ENCODE data around the gene FOXA1.

The FOXA1 gene
- total RNA-seq: 0 reads per million in 3 donors

DNA sequence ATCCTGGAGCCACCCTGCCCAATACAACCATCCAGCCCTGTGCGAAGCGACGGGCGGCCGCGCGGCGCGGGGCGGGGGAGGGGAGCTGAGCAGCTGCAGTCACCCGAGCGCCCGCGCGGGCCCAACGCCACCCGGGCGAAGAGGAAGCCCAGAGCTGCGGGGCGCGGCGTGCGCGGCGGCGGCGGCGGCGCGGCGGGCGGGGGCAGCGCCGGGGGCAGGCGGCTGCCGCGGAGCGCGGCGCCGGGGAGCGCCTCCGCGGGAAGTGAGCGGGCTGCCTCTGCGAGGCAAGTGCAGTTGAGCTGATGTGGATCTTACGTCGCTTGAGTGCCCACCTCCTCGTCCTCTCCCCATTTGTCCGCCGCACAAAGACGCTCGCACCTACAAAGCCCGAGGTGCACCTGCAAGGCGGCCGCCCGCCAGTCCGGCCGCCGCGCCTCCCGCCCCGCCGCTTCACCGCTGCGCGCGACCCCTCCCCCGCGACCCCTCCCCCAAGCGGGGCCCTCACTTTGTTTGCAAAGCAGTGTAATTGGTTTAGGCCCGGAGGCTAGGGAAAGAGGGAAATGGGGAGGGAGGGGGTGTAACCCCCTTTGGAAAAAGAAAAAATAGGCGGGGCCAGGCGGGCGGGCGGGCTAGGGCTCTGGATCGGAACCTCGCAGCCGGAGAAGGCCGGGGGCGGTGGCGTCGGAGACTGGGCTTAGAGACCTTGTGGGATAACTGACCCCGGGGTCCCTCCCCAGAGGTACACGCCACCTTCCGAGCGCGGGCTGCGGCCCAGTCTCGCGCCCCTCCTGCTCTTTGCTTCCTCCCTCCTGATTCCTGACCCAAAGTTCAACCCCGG is at the start of gene FOXA1, which contains the start of gene TTC6:
Gene FOXA1, minus strand, starts transcription at position 279 of the 838 bp plus-strand sequence. Its CDS starts 277 bp downstream, at position 2.
Gene TTC6, plus strand, starts transcription at position 659 of the 838 bp plus-strand sequence. CDS start 26,436 bp downstream, outside the sequence.
- H3K9me3 ChIP-seq (ENCODE audit: control insufficient read depth, low read length): no peaks in the 10 kb centered on the region
- H3K27ac ChIP-seq (ENCODE audit: insufficient read depth, low read length, poor library complexity, severe bottlenecking): no peak within 1 kb of the TSS
- peaks cover 15% of the 10 kb centered on the region for H3K4me1 ChIP-seq (ENCODE audit: control insufficient read depth, insufficient read depth, low read length, poor library complexity, severe bottlenecking)
- H3K27me3 ChIP-seq (replicated peaks; ENCODE audit: control insufficient read depth, insufficient read depth, low read length, poor library complexity, severe bottlenecking): peaks cover 71% of the 10 kb centered on the region
- no peak for DNase-seq
- no peaks in the 10 kb centered on the region for H3K36me3 ChIP-seq (ENCODE audit: control insufficient read depth, insufficient read depth, low read length)
- H3K4me3 ChIP-seq (ENCODE audit: insufficient read depth, low read depth, low read length, poor library complexity, severe bottlenecking): peak within 1 kb of the TSS; percentile 12

- no peak overlapping the region for H3K27ac ChIP-seq (ENCODE audit: insufficient read depth, low read length, poor library complexity, severe bottlenecking)
- no peak overlapping the region for H3K4me3 ChIP-seq (ENCODE audit: insufficient read depth, low read depth, low read length, poor library complexity, severe bottlenecking)
- no peaks in the 10 kb centered on the region for H3K36me3 ChIP-seq (ENCODE audit: control insufficient read depth, insufficient read depth, low read length)
- H3K4me1 ChIP-seq (ENCODE audit: control insufficient read depth, insufficient read depth, low read length, poor library complexity, severe bottlenecking): no peaks in the 10 kb centered on the region
- no peaks in the 10 kb centered on the region for H3K9me3 ChIP-seq (ENCODE audit: control insufficient read depth, low read length)
- DNase-seq: no peak
- H3K27me3 ChIP-seq (replicated peaks; ENCODE audit: control insufficient read depth, insufficient read depth, low read length, poor library complexity, severe bottlenecking): no peaks in the 10 kb centered on the region
Measured at GRCh38 chr14:37643701-37644100, 48.7 kb upstream of the FOXA1 start.

DNA sequence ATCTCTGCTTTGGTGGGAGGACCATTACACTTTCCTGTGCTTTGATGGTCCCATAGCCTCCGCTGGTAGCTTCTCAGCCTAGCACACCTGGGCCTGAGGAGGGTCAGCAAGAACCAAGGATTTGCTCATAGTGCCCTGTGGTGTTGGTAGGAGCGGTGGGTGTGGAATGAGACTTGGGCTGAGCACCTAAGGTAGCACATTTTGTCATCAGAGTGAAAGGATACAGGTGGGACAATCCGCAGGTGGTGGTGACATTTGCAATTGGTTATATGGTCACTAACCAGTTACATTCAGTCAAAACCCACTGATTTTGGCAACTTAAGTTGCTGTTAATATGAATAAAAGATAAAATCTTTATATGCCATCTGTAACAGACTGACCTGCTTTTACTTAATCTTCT is 47.1 kb upstream of the FOXA1 start:
- DNase-seq: no peak

DNA sequence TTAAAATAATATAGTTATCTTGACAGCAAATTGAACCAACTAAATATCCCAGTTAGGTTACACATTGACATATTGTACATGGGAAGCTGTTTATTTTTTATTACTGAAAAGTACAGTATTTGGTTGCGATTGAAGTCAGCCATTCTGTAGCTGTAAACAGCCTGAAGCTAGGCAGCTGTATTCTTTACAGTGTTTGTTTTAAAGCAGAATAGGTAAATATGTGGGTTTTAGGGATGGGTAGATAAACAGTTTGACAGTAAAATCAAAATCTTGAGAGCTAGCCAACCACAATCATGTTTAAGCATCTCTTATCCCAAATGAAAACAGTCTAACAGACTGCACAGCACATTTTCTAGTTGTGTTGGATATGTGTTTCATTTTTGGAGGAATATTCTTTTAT is 46.1 kb upstream of the FOXA1 start:
- no peaks in the 10 kb centered on the region for H3K27me3 ChIP-seq (replicated peaks; ENCODE audit: control insufficient read depth, insufficient read depth, low read length, poor library complexity, severe bottlenecking)
- no peak overlapping the region for H3K4me3 ChIP-seq (ENCODE audit: insufficient read depth, low read depth, low read length, poor library complexity, severe bottlenecking)
- H3K9me3 ChIP-seq (ENCODE audit: control insufficient read depth, low read length): no peaks in the 10 kb centered on the region
- no peak overlapping the region for H3K27ac ChIP-seq (ENCODE audit: insufficient read depth, low read length, poor library complexity, severe bottlenecking)
- no peaks in the 10 kb centered on the region for H3K36me3 ChIP-seq (ENCODE audit: control insufficient read depth, insufficient read depth, low read length)
- DNase-seq: no peak
- H3K4me1 ChIP-seq (ENCODE audit: control insufficient read depth, insufficient read depth, low read length, poor library complexity, severe bottlenecking): no peaks in the 10 kb centered on the region

More for the DNA sequence above, 47.1 kb upstream of the FOXA1 start:
- H3K36me3 ChIP-seq (ENCODE audit: control insufficient read depth, insufficient read depth, low read length): no peaks in the 10 kb centered on the region
- no peaks in the 10 kb centered on the region for H3K27me3 ChIP-seq (replicated peaks; ENCODE audit: control insufficient read depth, insufficient read depth, low read length, poor library complexity, severe bottlenecking)
- H3K4me3 ChIP-seq (ENCODE audit: insufficient read depth, low read depth, low read length, poor library complexity, severe bottlenecking): no peak overlapping the region
- no peak overlapping the region for H3K27ac ChIP-seq (ENCODE audit: insufficient read depth, low read length, poor library complexity, severe bottlenecking)
- H3K9me3 ChIP-seq (ENCODE audit: control insufficient read depth, low read length): no peaks in the 10 kb centered on the region
- H3K4me1 ChIP-seq (ENCODE audit: control insufficient read depth, insufficient read depth, low read length, poor library complexity, severe bottlenecking): no peaks in the 10 kb centered on the region

DNA sequence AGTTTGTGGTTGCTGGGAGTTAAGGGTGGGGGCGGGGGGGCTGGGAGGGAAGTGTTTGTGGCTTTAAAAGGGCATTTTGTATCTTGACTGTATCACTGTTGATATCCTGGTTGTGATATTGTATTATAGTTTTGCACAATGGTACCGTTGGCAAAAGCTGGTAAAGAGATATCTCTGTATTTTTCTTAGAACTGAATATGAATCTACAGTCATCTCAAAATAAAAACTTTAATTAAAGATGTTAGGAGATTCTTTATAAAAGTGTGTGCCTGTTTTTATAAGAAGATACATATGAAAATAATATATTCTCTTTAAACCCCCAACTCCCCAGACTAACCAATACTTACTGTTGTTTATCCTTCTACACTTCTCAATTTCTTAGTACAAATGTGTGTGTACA is 43.5 kb upstream of the FOXA1 start:
- H3K27me3 ChIP-seq (replicated peaks; ENCODE audit: control insufficient read depth, insufficient read depth, low read length, poor library complexity, severe bottlenecking): no peaks in the 10 kb centered on the region
- no peaks in the 10 kb centered on the region for H3K9me3 ChIP-seq (ENCODE audit: control insufficient read depth, low read length)
- no peak overlapping the region for H3K4me3 ChIP-seq (ENCODE audit: insufficient read depth, low read depth, low read length, poor library complexity, severe bottlenecking)
- no peak overlapping the region for H3K27ac ChIP-seq (ENCODE audit: insufficient read depth, low read length, poor library complexity, severe bottlenecking)
- DNase-seq: no peak
- H3K4me1 ChIP-seq (ENCODE audit: control insufficient read depth, insufficient read depth, low read length, poor library complexity, severe bottlenecking): no peaks in the 10 kb centered on the region
- H3K36me3 ChIP-seq (ENCODE audit: control insufficient read depth, insufficient read depth, low read length): no peaks in the 10 kb centered on the region

GRCh38 chr14:37637341-37637740 is 42.3 kb upstream of the FOXA1 start:
- Histone ChIP-seq H3K9me3 (ENCODE audit: control insufficient read depth, low read length) (no peaks in the 10 kb centered on the region), H3K27ac (ENCODE audit: insufficient read depth, low read length, poor library complexity, severe bottlenecking) (no peak overlapping the region), H3K36me3 (ENCODE audit: control insufficient read depth, insufficient read depth, low read length) (no peaks in the 10 kb centered on the region), H3K4me1 (ENCODE audit: control insufficient read depth, insufficient read depth, low read length, poor library complexity, severe bottlenecking) (no peaks in the 10 kb centered on the region), H3K4me3 (ENCODE audit: insufficient read depth, low read depth, low read length, poor library complexity, severe bottlenecking) (no peak overlapping the region), H3K27me3 (replicated peaks; ENCODE audit: control insufficient read depth, insufficient read depth, low read length, poor library complexity, severe bottlenecking) (no peaks in the 10 kb centered on the region)
- no peak for DNase-seq

DNA sequence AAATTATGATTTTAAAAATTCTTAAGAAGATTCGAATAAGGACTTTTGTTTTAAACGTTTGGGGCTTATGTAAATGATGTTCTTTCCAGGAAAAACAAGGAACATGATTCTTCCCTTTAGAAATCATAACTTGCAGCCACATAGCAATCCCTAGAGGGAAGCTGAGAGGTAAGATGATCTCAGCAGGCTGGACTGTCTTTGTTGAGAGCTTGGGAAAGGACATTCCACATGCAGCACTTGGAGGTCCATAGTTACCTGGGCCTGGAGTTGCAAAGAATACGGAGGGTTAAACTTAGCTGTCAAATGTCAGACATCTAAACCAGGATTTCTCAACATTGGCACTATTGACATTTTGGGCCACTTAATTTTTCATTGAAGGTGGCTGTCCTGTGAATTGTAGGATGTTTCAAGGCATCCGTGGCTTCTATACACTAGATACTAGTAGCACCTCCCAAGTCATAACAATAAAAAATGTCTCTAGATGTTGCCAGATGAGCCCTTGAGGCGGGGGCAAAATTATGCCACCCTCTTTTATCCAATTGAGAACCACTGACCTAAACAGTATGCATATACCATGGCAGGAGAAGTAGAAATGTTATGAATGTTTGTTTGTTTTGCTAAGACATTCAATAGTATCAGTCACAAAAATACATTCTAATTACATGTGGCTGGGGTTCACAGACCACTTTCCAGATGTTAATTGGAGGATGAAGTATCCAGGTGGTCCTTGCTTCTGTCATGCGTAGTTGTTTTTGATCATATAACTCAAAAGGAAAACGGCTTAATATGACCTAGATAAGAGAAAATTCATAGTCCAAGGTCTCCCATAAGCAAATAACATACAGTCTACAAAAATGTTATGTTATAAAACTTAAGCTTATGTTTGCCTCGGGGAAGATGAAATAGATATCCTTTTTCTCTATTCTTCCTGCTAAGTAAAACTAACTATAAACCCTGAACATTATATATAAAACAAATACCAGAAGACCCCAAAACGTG is 30.8 kb upstream of the FOXA1 start:
- H3K4me1 ChIP-seq (ENCODE audit: control insufficient read depth, insufficient read depth, low read length, poor library complexity, severe bottlenecking): no peaks in the 10 kb centered on the region

DNA sequence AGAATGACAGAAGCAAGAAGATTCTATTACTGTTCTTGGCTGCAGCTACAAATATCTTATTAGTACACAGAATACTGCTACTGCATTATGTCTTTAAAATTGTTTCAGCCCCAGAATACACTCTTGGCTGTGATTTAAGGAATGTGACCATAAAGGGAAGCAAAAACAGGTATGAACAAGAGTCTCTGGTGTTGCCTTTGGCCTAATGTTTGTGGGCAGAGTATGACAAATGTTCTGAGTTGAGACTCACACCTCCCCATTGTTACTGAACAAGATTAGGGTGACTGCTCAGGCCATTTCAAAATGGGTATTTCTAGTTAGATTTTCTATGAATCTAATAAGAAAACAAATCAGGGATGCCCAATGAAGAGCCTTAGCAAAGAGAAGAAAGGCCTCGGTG is 28.9 kb upstream of the FOXA1 start:
- Histone ChIP-seq H3K27me3 (replicated peaks; ENCODE audit: control insufficient read depth, insufficient read depth, low read length, poor library complexity, severe bottlenecking) (no peaks in the 10 kb centered on the region), H3K9me3 (ENCODE audit: control insufficient read depth, low read length) (no peaks in the 10 kb centered on the region), H3K4me1 (ENCODE audit: control insufficient read depth, insufficient read depth, low read length, poor library complexity, severe bottlenecking) (no peaks in the 10 kb centered on the region), H3K4me3 (ENCODE audit: insufficient read depth, low read depth, low read length, poor library complexity, severe bottlenecking) (no peak overlapping the region), H3K27ac (ENCODE audit: insufficient read depth, low read length, poor library complexity, severe bottlenecking) (no peak overlapping the region), H3K36me3 (ENCODE audit: control insufficient read depth, insufficient read depth, low read length) (no peaks in the 10 kb centered on the region)
- no peak for DNase-seq

More for the DNA sequence above, 30.8 kb upstream of the FOXA1 start:
- Histone ChIP-seq H3K4me3 (ENCODE audit: insufficient read depth, low read depth, low read length, poor library complexity, severe bottlenecking) (no peak overlapping the region), H3K27ac (ENCODE audit: insufficient read depth, low read length, poor library complexity, severe bottlenecking) (no peak overlapping the region), H3K36me3 (ENCODE audit: control insufficient read depth, insufficient read depth, low read length) (no peaks in the 10 kb centered on the region), H3K27me3 (replicated peaks; ENCODE audit: control insufficient read depth, insufficient read depth, low read length, poor library complexity, severe bottlenecking) (no peaks in the 10 kb centered on the region), H3K9me3 (ENCODE audit: control insufficient read depth, low read length) (no peaks in the 10 kb centered on the region)
- no peak for DNase-seq

DNA sequence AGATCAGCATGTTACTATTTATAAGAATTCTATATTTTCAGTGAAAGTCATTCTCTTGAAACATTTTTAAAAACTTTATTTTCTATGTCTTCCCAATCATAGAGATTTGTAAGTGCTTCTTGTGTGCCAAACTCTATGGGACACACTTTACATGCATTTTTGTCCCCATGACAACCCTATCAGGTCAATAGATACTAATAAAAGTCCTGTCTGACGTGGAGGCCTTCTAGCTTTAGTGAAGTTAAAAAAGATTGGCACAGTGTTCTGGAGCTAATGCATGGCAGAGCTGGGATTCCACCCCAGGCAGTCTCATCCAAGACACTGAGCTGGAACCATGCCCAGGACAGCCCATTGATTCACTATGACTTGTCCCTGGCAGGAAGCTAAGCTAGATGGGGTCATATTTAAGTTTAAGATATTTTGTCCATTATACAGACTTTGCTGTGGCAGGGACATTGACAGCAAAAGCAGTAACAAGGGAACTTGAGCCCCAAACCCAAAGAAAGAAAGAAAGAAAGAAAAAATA is 28.4 kb upstream of the FOXA1 start:
- no peak for DNase-seq
- Histone ChIP-seq H3K27me3 (replicated peaks; ENCODE audit: control insufficient read depth, insufficient read depth, low read length, poor library complexity, severe bottlenecking) (no peaks in the 10 kb centered on the region), H3K27ac (ENCODE audit: insufficient read depth, low read length, poor library complexity, severe bottlenecking) (no peak overlapping the region)

More for the DNA sequence above, 28.4 kb upstream of the FOXA1 start:
- Histone ChIP-seq H3K4me3 (ENCODE audit: insufficient read depth, low read depth, low read length, poor library complexity, severe bottlenecking) (no peak overlapping the region), H3K36me3 (ENCODE audit: control insufficient read depth, insufficient read depth, low read length) (no peaks in the 10 kb centered on the region), H3K4me1 (ENCODE audit: control insufficient read depth, insufficient read depth, low read length, poor library complexity, severe bottlenecking) (no peaks in the 10 kb centered on the region), H3K9me3 (ENCODE audit: control insufficient read depth, low read length) (no peaks in the 10 kb centered on the region)
